GM10847 (cell line): ENCODE measurements around the gene SLC6A6.

Experiments
- POLR2A ChIP-seq: IDR thresholded peaks from 2 replicates; pipeline ENCODE4 v1.6.1; 2011; ENCODE audit not compliant: insufficient read length; ENCODE audit errors: extremely low read depth

The SLC6A6 gene

GRCh38 chr3:14446988-14447570, 44.7 kb downstream of the SLC6A6 start:
- TF ChIP-seq POLR2A: no peak

DNA sequence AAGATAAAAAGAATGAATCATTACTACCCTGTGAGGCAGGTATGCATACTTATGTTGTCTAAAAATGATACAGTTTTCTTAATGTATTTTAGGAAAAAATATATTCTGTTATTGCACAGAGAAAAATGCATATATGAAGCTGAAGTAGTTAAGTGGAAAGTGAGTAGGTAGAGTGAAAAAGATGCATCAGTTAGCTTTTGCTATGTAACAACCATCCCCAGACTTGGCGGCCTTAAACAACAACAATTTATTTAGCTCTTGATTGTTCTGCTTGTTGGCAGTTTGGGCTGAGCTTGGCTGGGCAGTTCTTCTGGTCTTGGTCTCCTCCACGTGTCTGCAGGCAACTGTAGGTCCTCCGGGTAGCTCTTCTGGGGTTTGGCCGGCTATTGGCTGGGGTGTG, 45.7 kb downstream of the SLC6A6 start:
- TF ChIP-seq POLR2A: no peak

DNA sequence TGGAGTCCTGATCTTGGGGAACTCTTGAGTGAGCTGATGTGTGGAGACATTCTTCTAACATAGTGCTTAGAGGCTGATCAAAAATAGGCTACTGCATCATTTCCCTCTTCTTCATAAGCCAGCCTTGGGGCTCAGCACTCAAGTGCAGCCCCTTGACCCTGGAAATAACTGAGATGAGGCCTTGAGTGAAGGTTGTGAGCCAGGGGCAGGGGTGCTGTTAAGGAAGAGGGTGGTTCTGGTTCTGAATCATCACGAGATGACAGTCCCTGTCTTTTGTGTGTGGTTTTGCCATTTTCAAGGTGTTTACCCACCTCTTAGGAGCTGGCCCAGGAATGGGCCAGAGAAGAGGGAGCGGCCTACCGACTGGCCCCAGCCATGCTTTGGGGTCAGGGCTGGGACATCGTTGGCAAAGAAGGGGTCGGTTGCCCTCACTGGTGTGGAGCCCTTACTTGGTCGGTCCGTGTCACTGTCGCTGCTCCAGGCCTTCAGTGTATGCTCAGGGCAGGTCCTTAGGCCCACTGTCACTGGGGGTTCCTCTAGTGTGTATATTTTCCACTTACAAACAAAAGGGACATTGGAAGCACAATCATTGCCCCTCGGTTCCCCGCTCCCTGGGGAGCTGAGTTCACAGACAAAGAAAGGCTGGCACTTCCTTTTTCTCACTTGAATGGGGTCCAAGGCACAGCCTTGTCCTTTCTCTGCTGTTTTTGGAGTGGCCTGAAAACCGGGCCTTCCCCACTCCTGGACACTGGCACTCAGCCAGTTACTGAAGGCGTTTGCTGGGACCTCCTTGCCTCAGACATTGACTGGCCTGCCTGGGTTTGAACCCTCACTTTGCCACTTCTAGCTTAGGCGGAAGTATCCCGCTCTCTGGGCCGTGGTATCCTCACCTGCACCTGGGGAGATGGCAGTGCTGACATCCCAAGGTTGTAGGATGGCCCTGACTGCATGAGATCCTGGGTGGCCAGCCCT, 46.6 kb downstream of the SLC6A6 start:
- TF ChIP-seq POLR2A: no peak

GRCh38 chr3:14450506-14450905, 48.1 kb downstream of the SLC6A6 start:
- no peak for TF ChIP-seq POLR2A

GRCh38 chr3:14450922-14451606, 48.7 kb downstream of the SLC6A6 start:
- no peak for TF ChIP-seq POLR2A

GRCh38 chr3:14451844-14452739, 49.7 kb downstream of the SLC6A6 start:
- TF ChIP-seq POLR2A: no peak

GRCh38 chr3:14452740-14453710, 50.6 kb downstream of the SLC6A6 start:
- TF ChIP-seq POLR2A: no peak

DNA sequence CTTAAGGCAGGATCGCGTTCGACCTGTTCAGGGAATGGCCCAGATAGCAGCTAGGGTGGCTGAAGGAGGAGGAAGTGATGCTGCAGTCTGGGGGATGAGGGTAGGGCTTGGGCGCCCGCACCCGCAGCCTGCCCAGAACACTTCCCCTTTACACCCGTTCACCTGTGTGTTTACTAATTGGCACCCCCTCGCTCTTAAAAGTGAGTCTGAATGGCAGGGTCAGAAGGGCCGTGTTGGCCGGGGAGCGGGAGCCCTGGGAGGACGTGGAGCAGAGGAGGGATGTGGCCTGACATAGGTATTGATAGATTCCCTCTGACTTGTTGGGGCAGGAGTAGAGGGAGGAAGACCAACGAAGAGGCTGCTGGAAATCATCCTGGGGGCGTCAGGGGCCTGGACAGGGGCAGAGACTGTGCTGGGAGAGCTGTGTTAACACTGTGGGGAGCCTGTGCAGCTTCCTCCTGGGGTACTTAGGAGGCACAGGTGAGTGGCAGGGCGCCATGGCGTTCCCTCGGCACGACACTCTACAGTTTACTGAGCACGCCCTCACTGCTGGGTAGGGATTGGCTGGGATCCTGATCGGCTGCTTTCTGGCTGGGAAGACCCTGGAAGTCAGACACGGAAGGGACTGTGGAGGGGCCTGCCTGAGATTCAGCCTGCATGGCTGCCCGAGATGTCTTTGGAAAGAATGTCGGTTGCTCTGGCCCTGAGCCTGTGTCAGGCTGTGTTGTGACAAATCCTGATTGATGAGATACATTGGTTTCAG, 51.7 kb downstream of the SLC6A6 start:
- TF ChIP-seq POLR2A: no peak

GRCh38 chr3:14454639-14455310, 52.4 kb downstream of the SLC6A6 start:
- TF ChIP-seq POLR2A: no peak

GRCh38 chr3:14455571-14456317, 53.3 kb downstream of the SLC6A6 start:
- no peak for TF ChIP-seq POLR2A

DNA sequence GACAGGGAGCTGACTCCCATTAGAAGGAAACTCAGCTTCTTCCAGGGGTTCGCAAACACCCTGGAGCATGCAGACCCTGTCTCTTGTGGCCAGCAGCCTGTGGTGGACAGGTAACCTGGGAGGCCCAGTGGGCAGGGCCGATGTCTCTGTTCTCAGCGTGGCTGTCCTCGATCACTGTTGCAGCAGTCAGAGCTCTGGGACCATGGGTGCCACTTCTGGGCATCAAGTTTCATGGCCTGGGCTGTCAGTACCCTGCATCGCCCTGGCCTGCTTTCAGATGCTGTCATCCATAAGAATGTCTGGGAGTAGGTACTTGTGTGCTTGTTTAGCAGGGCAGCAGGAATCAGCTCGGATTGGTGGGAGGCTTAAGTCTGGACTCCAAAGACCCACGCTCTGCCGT, 54.4 kb downstream of the SLC6A6 start:
- no peak for TF ChIP-seq POLR2A

- TF ChIP-seq POLR2A: no peak
Observed at GRCh38 chr3:14457481-14457880, 55.1 kb downstream of the SLC6A6 start.
